SIG-M5 treated with dmso at 0.1 percent for 504 hours (cell line): Measurements from ENCODE around the gene TAF1B.

Experiments
- DNase-seq: peaks from one replicate; lab custom pipeline; 2025; ENCODE audit not compliant: unreplicated experiment; lab: John Stamatoyannopoulos, UW

Gene TAF1B

DNA sequence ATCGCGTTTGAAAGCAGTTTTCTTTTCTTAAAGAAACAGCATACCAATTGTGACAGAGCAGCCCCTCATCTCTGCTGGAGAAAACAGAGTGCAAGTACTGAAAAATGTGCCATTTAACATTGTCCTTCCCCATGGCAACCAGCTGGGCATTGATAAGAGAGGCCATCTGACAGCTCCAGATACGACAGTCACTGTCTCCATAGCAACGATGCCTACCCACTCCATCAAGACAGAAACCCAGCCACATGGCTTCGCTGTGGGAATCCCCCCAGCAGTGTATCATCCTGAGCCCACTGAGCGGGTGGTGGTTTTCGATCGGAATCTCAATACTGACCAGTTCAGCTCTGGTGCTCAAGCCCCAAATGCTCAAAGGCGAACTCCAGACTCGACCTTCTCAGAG is 117.7 kb downstream of the TAF1B start:
- DNase-seq = no peak

DNA sequence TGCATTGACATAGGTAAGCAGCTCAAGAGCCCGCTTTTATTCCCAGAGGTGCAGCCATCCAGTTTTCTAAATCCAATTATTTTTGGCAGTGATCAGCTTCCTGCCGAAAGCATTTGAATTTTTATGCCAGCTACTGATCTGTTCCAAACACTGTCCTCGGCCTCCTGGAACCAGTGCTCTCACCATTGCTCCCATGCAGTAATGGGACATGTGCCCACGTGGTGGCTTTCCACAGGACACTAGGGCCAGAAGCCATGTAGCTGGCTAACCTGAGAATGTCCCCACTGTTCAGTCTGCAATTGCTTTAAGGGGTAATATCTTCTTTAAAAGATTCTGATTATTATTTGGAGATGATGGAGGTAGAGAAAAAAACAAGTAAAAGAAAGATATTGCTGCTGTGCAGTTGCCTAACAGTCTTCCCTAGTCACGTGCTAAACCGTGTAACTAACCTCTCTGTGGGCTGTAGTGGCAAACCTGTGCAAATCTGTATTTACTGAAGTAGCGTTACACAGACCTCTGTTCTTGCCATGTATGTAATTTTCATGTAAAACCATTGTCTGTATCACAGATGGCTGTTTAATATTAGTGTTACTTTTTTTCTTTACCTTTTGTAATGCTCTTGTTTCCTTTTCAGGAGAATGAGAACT is 121.2 kb downstream of the TAF1B start:
- DNase-seq = no peak

DNA sequence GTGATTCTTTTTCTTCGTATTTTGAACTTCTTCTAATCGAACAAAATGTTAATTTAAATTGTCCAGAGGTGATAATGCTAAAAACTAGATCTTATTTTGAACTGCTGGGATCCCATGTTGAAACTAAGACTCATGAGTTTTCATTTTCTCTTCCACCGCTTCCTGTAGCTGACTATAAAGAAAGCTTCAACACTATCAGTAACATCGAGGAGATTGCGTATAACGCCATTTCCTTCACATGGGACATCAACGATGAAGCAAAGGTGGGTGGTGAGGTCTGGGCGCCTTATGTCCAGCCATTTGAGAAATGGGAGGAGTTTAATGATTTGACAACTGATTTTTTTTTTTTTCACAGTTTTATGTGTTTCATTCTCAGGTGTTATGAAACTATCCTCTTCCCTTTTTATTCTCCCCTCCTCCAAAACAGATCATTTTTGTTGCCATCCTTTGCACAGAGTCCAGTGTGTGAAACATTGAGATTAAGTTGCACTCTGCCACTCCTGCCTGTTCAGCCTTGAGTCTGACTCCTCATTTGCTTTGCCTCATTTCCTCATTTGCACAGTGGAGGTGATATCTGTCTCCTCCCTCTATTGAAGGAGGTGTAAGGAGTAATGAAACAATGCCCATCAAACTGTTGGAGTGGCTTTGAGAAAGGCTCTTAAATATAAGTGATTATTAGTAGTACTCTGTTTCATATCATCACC is 122.0 kb downstream of the TAF1B start:
- DNase-seq = no peak

DNA sequence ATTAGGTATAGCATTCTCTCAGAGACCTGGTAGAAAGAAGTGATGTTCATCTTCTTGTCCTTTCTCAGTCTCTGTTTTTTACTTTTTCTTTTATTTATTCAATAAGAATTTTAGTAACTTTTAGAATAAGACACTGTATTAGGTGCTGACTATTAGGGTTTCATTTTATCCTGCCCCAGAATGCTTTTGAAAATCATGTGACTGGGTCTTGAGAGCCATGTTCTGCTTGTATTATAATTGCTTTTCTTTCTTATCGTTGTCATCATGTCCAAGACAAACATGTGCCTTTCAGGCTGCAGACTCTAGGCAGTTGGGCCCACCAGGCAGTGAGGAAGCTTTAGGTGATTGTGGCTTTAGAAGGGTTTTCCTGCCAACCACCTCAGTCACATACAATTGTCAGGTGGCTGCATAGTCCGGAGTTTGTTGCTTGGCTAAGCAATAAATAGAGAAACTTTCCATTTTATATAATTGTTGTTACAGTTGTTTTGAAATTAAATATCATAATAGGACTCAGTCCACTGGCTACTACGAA is 123.3 kb downstream of the TAF1B start:
- no peak for DNase-seq

DNA sequence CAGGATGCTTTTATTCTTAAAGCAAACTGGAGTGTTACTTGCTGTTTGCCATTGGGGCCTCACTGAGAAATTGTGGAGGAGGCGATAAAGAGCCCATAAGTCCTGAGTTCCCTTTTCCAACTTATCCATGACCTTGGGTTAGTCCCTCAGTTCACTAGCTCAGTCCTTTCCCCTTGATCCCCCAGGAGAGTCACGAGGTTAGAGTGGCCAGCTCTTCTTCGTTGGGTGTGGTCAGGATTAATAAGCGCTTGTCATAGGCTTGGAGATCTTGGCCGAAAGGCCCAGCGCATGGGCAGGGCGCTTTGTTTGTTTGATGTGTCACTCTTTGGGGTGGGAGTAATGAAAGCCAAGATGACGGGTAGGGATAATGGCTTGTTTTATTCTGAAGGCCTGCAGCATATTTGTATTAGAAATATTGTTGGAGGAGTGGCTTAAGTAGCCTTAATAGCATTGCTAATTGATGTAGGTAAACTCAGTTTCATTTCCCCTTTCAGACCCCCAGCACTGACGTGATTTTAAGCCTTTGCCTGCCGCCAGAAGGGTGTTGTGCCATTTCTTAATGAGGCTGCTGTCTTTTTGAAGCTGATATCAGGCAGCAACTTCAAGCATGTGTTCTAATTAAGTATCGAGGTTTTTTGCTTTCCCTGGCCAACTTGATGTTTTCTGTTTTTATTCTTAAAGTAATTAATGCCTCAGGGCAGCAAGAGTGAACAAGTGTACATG is 123.9 kb downstream of the TAF1B start:
- DNase-seq = no peak

DNA sequence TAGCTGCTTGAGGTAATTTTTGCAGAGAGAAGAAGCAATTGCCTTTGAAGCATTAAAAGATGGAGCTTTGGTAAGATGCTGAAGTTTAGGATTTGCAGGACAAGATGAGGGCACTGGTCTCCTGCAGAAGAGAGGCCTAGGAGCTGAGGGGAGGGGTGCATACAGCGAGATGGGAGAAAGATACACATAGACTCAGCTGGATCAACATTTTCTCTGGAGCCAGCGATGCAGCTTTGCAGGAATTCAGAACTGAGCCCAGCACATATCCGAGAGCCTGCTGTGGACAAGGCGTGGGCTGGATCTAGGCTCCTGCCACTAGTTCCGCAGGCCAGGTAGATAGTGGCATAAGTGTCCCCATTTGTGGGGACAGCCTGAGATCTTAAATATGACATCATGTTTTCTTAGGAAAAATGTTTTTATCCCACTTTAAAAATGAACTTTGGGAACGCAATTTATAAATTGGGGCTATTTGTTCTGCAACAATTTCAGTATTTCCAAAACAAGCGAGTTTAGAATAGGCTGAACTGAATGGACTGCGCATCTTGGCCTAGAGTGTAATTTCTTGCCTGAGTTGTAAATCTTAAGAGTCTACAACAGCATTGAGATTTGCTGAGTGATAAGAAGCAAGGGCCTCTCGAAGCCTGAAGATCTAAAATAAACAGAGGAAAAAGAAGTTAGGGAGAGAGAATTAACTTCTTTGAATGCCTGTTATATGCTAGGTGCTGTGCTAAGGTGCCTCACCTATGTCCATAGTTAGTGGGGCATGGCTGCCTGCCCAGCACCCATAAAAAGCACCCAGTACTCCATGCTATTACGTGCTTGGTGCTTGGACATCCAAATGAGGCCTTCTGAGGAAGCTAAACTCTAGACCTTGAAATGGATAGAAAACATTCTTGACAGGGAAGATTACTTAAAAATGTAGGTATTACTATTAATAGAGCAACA is 125.6 kb downstream of the TAF1B start:
- DNase-seq = no peak

DNA sequence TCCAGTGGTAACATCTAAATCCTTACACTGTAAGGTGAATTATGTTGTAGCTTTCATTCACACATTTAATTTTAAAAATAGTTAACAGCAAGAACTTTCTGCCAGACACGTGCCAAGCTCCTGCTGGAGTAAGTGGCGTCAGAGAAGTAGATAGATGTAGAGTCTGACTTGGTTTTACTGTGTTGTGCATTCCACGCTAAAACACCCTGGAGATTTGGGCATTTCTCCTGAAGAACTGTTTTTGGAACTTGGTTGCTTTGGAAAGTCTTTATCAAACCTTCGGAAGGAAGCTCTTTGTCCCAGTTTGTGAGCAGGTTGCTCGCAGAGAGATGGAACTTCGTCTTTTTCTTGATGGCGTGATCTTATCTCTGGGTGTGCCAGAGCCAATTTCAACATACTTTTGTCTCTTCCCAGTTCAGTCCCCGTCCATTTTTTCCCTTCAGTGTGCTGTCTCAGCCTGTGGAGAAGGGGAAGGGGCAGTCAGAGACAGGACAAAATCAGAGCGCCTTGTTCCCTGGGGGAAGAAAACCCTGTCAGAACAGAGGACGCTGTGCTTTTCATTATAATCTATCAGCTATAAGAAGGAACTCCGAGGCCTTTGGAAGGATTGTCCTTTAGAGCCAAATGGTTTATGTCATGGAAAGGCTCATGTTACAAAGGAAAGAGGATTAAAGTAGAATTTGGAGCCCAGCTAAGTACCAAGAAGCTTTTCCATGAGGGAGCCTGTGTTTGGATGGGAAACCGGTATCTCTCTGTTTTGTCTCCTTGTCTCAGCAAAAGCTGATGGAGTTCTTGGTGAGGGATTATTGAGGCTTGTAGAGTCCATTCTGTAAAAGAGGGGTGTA is 127.1 kb downstream of the TAF1B start:
- no peak for DNase-seq

DNA sequence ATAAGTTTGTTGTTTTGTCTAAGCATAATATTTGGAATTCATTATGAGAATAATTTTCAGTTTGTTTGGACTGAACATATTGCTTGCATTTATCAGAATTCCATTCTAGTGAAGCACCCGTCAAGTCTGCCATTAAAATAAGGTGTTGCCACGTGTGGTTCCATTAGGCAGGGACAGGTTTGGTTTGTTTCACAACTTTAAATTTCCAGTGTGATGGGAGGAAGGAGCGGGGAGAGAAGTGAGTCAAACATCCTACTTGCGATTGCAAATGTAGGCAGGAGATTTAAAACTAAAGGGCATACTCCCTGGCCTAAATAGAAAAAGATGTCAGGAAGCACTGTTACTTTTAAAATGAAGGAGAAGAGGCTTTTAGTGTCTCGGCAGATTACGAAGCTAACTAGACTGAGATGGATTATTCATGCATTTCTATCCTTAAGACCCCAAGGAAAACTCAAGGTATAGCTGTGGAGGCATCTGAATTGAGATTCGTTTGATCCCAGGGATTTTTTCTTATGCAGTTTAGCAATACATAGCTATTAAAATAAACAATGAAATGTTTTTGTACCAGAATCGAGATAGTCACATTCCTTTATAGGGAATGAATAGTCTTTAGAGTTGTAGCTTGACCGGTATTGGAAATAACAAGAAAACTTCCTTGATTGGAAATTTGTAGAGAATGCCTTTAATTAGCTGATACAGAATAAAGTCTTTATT is 128.0 kb downstream of the TAF1B start:
- no peak for DNase-seq

DNA sequence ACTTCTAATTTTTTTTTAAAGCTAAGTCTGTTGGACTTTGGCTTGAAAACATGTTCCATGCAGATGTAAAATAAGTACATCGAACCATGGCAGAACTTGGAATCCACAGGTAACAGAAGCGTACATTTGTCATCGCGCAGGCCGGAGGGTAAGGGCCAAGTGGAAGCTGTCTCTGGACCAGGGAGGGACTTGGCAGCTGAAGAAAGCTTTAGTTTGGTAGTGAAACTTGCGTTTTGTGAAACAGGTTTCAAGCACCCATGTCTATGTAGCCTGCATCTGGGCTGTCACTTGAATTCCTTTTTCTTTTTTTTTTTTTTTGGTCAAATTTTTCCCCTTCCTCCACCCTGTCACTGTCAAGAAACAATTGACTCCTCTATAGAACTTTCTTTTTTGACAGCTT is 128.6 kb downstream of the TAF1B start:
- no peak for DNase-seq

DNA sequence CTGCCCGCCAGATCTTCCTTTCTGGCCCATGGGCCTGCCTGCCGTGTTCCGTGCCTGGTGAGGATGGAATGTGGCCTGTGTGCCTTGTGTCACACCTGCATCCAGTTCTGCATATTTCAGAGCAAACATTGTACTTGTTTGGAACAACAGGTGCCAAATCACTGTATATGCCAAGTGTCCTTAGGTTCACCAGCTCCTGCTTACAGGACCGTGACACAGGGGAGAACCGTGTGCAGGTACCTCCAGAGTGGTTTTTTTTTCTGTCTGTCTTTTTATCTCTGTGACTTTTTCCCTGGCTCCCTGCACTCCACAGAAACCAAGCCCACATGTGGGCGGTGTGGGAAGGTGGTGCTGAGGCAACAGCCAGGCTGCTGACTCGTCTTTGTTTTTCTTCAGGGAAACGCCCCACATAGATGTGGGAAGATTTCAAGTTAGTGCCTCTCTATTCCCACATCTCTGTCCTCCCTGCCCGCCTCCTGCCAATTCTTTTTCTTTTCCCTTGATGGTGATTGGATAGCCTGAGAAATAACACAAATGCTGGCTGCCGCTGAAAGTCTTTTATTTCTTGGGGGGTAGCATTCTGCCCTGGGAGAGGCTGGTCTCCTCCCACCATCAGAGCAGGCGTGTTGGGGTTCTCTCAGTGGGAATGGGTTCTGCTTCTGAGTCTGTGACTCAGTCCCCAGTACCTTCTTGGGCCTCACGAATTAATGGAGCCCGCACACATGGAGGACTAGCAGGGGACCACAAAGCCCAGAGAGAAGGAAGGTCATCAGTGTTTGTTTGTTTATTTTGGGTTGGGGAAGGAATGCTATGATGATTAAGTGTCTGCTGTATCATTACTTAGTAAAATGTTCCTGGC is 129.6 kb downstream of the TAF1B start:
- no peak for DNase-seq

DNA sequence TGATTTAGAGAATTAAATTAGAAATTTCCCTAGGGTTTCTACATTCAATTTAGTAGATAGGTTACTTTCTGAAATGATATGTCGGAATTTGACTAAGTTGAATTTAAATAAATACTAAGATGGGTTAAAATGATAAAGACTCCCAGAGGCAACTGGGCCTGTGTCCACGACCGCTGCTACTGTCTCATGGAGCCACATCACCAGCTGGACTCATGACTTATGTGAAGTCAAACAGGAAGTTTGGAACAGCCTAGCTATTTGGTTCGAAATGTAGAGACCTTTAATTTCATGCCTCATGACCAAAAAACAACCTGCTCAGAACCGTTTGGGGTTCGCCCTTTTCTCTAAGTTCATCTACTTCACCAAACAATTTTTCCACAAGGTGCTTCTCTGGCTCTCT is 130.4 kb downstream of the TAF1B start:
- no peak for DNase-seq

DNA sequence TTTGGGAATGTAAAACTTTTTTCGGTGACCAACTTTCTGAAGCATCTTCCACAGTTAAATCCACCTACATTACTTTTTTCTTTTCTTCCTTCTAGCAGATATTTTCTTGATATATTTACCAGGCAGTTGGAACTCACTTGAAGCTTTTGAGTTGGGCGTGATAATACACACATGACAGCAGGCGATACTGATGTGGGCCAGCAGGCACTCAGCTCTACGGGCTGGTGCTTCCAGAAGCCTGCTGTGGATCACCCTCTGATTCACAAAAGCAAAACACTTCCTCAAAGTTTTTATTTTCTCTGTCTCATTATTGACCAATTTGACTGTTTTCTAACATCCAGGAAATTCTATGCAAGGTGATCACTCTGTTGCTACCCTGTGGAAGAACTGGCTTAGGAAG is 131.1 kb downstream of the TAF1B start:
- no peak for DNase-seq

DNA sequence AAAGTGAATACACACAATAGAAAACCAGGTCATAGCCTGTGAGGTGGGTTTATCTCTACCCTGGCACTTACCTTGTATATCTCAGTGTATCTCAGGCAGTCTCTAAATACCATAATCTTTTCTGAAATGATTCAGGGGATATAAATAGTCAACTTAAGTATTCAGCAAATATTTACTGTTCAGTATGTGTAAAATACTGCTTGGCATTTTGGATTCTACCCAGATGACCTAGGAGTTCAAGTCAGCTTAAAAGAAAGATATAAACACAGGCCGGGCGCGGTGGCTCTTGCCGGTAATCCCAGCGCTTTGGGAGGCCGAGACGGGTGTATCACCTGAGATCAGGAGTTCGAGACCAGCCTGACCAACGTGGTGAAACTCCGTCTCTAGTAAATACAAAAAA is 132.1 kb downstream of the TAF1B start:
- no peak for DNase-seq

DNA sequence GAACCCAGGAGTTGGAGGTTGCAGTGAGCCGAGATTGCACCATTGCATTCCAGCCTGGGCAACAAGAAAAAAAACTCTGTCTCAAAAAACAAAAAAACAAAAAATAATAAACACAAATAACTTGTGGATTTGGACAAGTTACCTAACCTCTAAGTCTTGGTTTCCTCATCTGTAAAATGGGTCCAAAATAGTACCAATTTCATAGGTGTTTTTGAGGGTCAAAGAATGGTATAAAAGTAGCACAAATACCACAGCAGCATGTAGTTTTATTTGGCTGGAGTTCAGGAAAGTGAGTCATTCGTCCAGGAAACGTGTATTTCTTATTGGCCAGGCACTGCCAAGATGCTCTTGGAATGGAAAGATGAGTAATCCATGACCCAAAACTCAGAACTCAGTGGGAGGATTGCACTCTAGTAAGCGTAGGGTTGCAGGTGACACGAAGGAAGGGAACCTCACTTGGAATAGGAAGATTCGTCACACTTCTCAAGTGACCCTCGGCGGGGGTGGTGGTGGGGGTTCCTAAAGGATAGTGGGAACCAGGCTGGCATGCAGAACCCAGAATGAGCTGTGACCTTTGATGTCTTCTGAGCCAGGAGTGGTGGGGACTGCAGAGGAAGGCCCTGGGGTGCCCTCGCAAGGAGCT is 132.7 kb downstream of the TAF1B start:
- DNase-seq = peak; percentile 17

DNA sequence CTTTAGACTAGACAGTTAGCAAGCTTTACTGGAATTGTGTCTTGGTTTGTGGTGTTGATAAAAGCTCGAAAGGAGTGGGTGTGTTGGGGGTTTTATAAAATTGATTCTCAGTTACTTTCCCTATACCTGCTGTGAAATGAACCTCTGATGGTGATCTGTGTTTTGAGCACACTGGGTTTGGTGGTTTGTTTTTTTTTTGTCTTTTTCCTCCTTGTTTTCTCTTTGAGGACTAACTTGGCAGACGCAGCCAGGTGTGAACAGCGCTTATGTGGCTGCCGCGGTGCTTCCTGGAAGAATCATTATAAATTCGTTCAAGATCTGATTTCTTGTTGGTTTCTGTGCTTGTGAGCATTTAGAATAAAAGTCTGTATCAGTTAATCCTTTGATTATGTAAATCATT is 136.7 kb downstream of the TAF1B start:
- DNase-seq = no peak

DNA sequence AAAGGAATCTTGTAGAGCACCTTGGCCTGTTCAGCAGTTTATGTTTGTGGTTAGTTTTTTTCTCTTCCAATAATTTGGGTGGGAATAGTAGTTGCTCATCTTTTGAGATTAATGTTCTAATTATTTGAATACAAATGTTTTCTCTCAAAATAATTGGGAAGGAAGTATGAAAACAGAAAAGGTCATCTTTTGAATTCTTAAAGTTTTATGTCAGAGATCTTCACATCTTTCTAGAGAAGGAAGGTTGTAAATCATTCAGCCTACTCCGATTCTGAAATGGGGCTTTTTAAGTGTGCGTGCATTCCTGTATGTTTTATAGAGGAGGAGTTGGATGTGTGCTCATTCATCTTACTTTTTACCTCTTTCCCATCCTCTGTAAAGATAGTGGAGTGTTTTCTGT is 137.2 kb downstream of the TAF1B start:
- no peak for DNase-seq

DNA sequence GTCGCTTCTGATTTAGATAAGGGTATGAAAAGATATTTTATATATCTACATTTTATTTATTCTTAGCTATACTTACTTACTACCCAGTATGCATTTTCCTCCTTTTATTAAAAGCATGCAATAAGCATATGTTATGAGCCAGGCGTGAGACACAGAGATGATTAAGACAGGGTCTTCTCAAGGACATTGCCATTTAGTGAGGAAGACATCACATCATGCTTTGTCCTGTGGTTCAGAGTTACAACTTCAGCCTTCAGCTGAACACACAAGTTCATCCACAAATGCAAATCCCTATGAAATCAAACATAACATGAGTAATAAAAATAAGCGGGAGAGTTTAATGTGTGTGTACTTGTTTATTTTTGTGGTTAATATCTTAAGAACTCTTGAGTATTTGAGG is 138.4 kb downstream of the TAF1B start:
- no peak for DNase-seq

DNA sequence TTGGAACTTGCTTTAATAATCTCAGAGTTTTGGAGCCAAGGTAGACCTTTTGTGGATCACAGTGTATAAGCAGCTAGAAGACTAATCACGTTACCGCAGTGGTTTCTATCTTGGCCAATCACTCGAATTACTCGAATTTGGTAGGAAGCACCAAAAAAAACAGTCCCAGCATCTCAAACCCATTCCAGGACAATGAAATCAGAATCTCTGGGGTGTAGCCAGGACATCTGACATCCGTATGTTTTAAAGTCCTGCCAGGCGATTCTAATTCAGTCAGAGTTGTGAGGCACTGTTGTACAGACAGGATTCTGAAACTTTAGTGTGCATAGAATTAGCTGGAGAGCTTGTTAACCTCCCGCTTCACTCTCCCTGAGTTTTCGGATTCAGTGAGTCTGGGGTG is 139.0 kb downstream of the TAF1B start:
- DNase-seq = no peak
